ENCODE measurements around the gene ASB18. TPM values are rescaled to one million over a fixed set of nuclear protein-coding genes. Genes with fewer than 3 reads are reported as not detected.
A peak's percentile ranks its signal among the peaks of the same experiment; 100 is the strongest.

ASB18 gene
- total and polyA plus RNA-seq, 2 of the 13 experiments (the other 11 are each of a cell fraction or from before 2014, with no cell fraction given): not detected

- peak; percentile 83 for TF ChIP-seq NFE2L2 (IDR thresholded peaks at IDR 0.05; ENCODE audit: low read length)
- TF ChIP-seq MAFF (IDR thresholded peaks at IDR 0.05; ENCODE audit: low read depth, low read length): peak; percentile 40; the same call in 1 of the 2 replicates
- no peak for TF ChIP-seq ZNF788 (CRISPR knock-in tag; IDR thresholded peaks at IDR 0.05; ENCODE audit: borderline replicate concordance)
- peak; percentile 71 to 72 for TF ChIP-seq MAFK (conservative IDR thresholded peaks at IDR 0.05 in 1 of 2, IDR thresholded peaks at IDR 0.05 in 1 of 2; ENCODE audit: low read length in 2 of 2)
- no TSS peak for BruUV-seq (replicated peaks)
- Histone ChIP-seq H3K4me1 (ENCODE audit: insufficient read depth, low read length) (no peaks in the 10 kb centered on the region), H3K9me3 (ENCODE audit: low read length) (peaks cover 26% of the 10 kb centered on the region), H3K36me3 (replicated peaks in 1 of 2; ENCODE audit: control insufficient read depth in 1 of 2, insufficient read depth in 2 of 2, low read length in 2 of 2) (no peaks in the 10 kb centered on the region), H3K4me3 (replicated peaks in 1 of 3; ENCODE audit: insufficient read depth in 1 of 3, low read depth in 2 of 3, low read length in 3 of 3) (no peak overlapping the region), H4K20me1 (ENCODE audit: insufficient read depth, low read length) (no peaks in the 10 kb centered on the region), H2AFZ (ENCODE audit: low read length) (no peak overlapping the region), H3K27ac (ENCODE audit: extremely low read length, insufficient read depth, low read length) (no peak overlapping the region), H3K79me2 (ENCODE audit: insufficient read depth, low read length) (no peaks in the 10 kb centered on the region), H3K4me2 (ENCODE audit: low read depth, low read length) (no peak overlapping the region), H3K27me3 (ENCODE audit: control insufficient read depth in 1 of 2, insufficient read depth in 2 of 2, low read length in 2 of 2) (peaks cover 0 to 16% of the 10 kb centered on the region in 2 experiments; a peak in 3 of 5 replicates), H3K9ac (ENCODE audit: insufficient read depth, low read depth, low read length) (no peak overlapping the region)
- 0% methylated on average over 2 of the region's 2 CpGs for WGBS (ENCODE audit: low lambda C conversion rate)
- FAIRE-seq (no peak), DNase-seq (ENCODE audit: low spot score) (no peak), ATAC-seq (no peak)
- intact Hi-C loops (cut with micrococcal nuclease; ENCODE audit: unreplicated experiment) (no loop called here), in situ Hi-C loops (cut with HindIII; ENCODE audit: extremely low pct_ligation_motif_present, low pct_unique_long_range_greater_than_20kb) (no loop called here)
- ChIA-PET CTCF (ENCODE audit: low intra/inter-chr PET ratio, low total read pairs) (no interaction called here), POLR2A (no interaction called here)
Measured at GRCh38 chr2:236223675-236224074, 40.5 kb downstream of the ASB18 start.

- in situ Hi-C loops (cut with HindIII; ENCODE audit: extremely low pct_ligation_motif_present, low pct_unique_long_range_greater_than_20kb) (no loop called here), intact Hi-C loops (cut with micrococcal nuclease; ENCODE audit: unreplicated experiment) (no loop called here)
- Histone ChIP-seq H3K27ac (ENCODE audit: extremely low read length, insufficient read depth, low read length) (no peak overlapping the region), H3K4me3 (replicated peaks in 1 of 3; ENCODE audit: insufficient read depth in 1 of 3, low read depth in 2 of 3, low read length in 3 of 3) (no peak overlapping the region), H3K36me3 (replicated peaks in 1 of 2; ENCODE audit: control insufficient read depth in 1 of 2, insufficient read depth in 2 of 2, low read length in 2 of 2) (no peaks in the 10 kb centered on the region), H3K79me2 (ENCODE audit: insufficient read depth, low read length) (no peaks in the 10 kb centered on the region), H3K4me2 (ENCODE audit: low read depth, low read length) (no peak overlapping the region), H3K9ac (ENCODE audit: insufficient read depth, low read depth, low read length) (no peak overlapping the region), H4K20me1 (ENCODE audit: insufficient read depth, low read length) (no peaks in the 10 kb centered on the region), H3K9me3 (ENCODE audit: low read length) (peaks cover 15% of the 10 kb centered on the region; the same call in 1 of the 2 replicates), H3K27me3 (ENCODE audit: control insufficient read depth in 1 of 2, insufficient read depth in 2 of 2, low read length in 2 of 2) (peaks cover under 1 to 18% of the 10 kb centered on the region in 2 experiments; a peak in 3 of 5 replicates), H3K4me1 (ENCODE audit: insufficient read depth, low read length) (no peaks in the 10 kb centered on the region), H2AFZ (ENCODE audit: low read length) (no peak overlapping the region)
- no TSS peak for BruUV-seq (replicated peaks)
- POLR2A ChIA-PET: no interaction called here
- no peak for FAIRE-seq
- CTCF ChIA-PET (ENCODE audit: low intra/inter-chr PET ratio, low total read pairs): no interaction called here
- WGBS (ENCODE audit: low lambda C conversion rate): 22% methylated on average over 8 of the region's 8 CpGs
- TF ChIP-seq RCOR2 (CRISPR knock-in tag; IDR thresholded peaks at IDR 0.05) (no peak), ZNF841 (CRISPR knock-in tag; IDR thresholded peaks at IDR 0.05; ENCODE audit: borderline replicate concordance) (no peak), ZNF235 (CRISPR knock-in tag; IDR thresholded peaks at IDR 0.05; ENCODE audit: borderline replicate concordance) (no peak), NR0B2 (CRISPR knock-in tag; IDR thresholded peaks at IDR 0.05) (no peak), ZNF589 (CRISPR knock-in tag; conservative IDR thresholded peaks at IDR 0.05) (no peak)
- no peak for DNase-seq (ENCODE audit: low spot score)
- no peak for ATAC-seq
Measured at GRCh38 chr2:236221798-236222197, 42.4 kb downstream of the ASB18 start.
